PC-9 (cell line): ENCODE measurements around the gene VMO1. TPM values are rescaled to one million over a fixed set of nuclear protein-coding genes. Genes with fewer than 3 reads are reported as not detected.

Source experiments
- BruUV-seq: library from RNA; stranded (reverse); fragments of 400-500 nt; replicated peaks from 2 replicates; lab custom pipeline; 2021; lab: Mats Ljungman, UMichigan
- CTCF ChIA-PET: fragments of 300-600 bp; sonication (Branson Sonifier 250); formaldehyde crosslinking; loops from one replicate; lab custom pipeline; 2022; ENCODE audit warnings: antibody characterized with exemption; lab: Charles Lee
- POLR2A ChIA-PET: fragments of 300-600 bp; sonication (Branson Sonifier 250); formaldehyde crosslinking; loops from one replicate; lab custom pipeline; 2022; ENCODE audit warnings: antibody characterized with exemption; ENCODE audit not compliant: unreplicated experiment; lab: Charles Lee
- DNase-seq, 2 experiments: peaks; one replicate each; pipeline versions ENCODE4 v3.0.0 to v3.0.0-alpha.2; 2015 to 2022; ENCODE audit warnings: mixed read lengths in 1 of 2
- H2AFZ ChIP-seq: fragments of 200-600 bp; sonication (generic); 2 replicates; pipeline ENCODE4 v1.8.1; 2017; ENCODE audit warnings: antibody characterized with exemption
- H3F3A ChIP-seq: fragments of 200-600 bp; sonication (generic); 2 replicates; pipeline ENCODE4 v1.8.1; 2017; ENCODE audit warnings: antibody characterized with exemption, mild to moderate bottlenecking, low read depth; ENCODE audit not compliant: insufficient read depth
- H3K27ac ChIP-seq: fragments of 200-600 bp; sonication (generic); 2 replicates; pipeline ENCODE4 v1.6.1; 2016; ENCODE audit warnings: mixed run types
- H3K27me3 ChIP-seq: fragments of 200-600 bp; sonication (generic); 2 replicates; pipeline ENCODE4 v1.6.1; 2016; ENCODE audit warnings: low read depth, mixed run types; ENCODE audit not compliant: insufficient read depth
- H3K36me3 ChIP-seq: fragments of 200-600 bp; sonication (generic); 2 replicates; pipeline ENCODE4 v1.6.1; 2016; ENCODE audit warnings: low read depth, mixed run types
- H3K4me1 ChIP-seq: fragments of 200-600 bp; sonication (generic); replicated peaks from 2 replicates; pipeline ENCODE4 v1.6.1; 2016; ENCODE audit warnings: mixed run types; ENCODE audit not compliant: insufficient read depth
- H3K4me2 ChIP-seq: fragments of 200-600 bp; sonication (generic); 2 replicates; pipeline ENCODE4 v1.6.1; 2017; ENCODE audit warnings: mixed run types
- H3K4me3 ChIP-seq: fragments of 200-600 bp; sonication (generic); 2 replicates; pipeline ENCODE4 v1.6.1; 2016; ENCODE audit warnings: mixed run types
- H3K79me2 ChIP-seq: fragments of 200-600 bp; sonication (generic); 2 replicates; pipeline ENCODE4 v1.6.1; 2017; ENCODE audit warnings: low read depth, mixed run types
- H3K9me2 ChIP-seq: fragments of 200-600 bp; sonication (generic); 2 replicates; pipeline ENCODE4 v1.8.1; 2017; ENCODE audit warnings: mild to moderate bottlenecking; ENCODE audit not compliant: insufficient read depth
- H3K9me3 ChIP-seq: fragments of 200-600 bp; sonication (generic); 2 replicates; pipeline ENCODE4 v1.8.1; 2016; ENCODE audit warnings: low read depth; ENCODE audit not compliant: insufficient read depth
- H4K20me1 ChIP-seq: fragments of 200-600 bp; sonication (generic); 2 replicates; pipeline ENCODE4 v1.8.1; 2017; ENCODE audit not compliant: insufficient read depth
- EZH2 ChIP-seq: fragments of 200-600 bp; sonication (generic); IDR thresholded peaks from 2 replicates; pipeline ENCODE4 v1.8.0; 2017; ENCODE audit warnings: antibody characterized with exemption, low read depth
- intact Hi-C: fragments of 100-400 bp; cut with micrococcal nuclease; formaldehyde crosslinking; loops from one replicate; pipeline ENCODE4 v1.10.0; 2022; ENCODE audit not compliant: unreplicated experiment
- total RNA-seq: library from RNA; stranded (reverse); gene quantifications from 2 replicates; pipeline ENCODE4 v1.2.3, GENCODE V29; 2021
- TF ChIP-seq, protein P1 (sequence below): fragments of 200-600 bp; sonication (generic); conservative IDR thresholded peaks from 2 replicates; pipeline ENCODE4 v1.6.1; 2017; ENCODE audit warnings: mixed run types, antibody characterized with exemption, mild to moderate bottlenecking, moderate library complexity

Gene VMO1
- total RNA-seq, 1 experiment from 2014 or later, result 3.6 TPM

DNA sequence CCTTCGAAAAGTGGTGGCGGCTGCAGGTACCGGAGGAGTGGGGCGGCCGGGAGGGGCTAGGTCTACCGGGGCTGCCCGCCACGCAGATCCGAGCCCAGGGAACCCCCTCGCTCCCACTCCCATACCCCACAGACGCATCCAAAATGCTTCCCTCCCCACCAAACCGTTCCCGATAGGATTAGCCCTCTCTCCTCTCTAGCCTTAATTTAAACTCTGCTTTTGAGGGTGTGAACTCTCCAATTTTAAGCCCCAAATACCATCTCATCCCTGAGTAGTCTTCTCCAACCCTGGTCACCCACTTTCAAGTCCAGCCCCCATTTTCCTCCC lies 46.2 kb downstream of the VMO1 start:
- Histone ChIP-seq H3K4me1 (peaks cover 12% of the 10 kb centered on the region; the same call in 1 of the 2 replicates), H2AFZ (peak overlapping the region; percentile 96; the same call in 1 of the 2 replicates), H3K27ac (no peak overlapping the region), H3K79me2 (no peaks in the 10 kb centered on the region), H3F3A (peaks cover 8% of the 10 kb centered on the region), H3K27me3 (0 out of 2 replicates have a peak, but pooled peaks cover 6% of the 10 kb centered on the region), H3K36me3 (no peaks in the 10 kb centered on the region), H4K20me1 (no peaks in the 10 kb centered on the region), H3K4me3 (peak overlapping the region; percentile 95; the same call in 1 of the 2 replicates), H3K9me3 (no peaks in the 10 kb centered on the region), H3K4me2 (peak overlapping the region; percentile 87), H3K9me2 (no peaks in the 10 kb centered on the region)
- no TSS peak for BruUV-seq
- no peak for DNase-seq
- ChIA-PET CTCF (no interaction called here), POLR2A (no interaction called here)
- intact Hi-C loops, result no loop called here
- TF ChIP-seq EZH2, result no peak
- TF ChIP-seq, protein P1, sequence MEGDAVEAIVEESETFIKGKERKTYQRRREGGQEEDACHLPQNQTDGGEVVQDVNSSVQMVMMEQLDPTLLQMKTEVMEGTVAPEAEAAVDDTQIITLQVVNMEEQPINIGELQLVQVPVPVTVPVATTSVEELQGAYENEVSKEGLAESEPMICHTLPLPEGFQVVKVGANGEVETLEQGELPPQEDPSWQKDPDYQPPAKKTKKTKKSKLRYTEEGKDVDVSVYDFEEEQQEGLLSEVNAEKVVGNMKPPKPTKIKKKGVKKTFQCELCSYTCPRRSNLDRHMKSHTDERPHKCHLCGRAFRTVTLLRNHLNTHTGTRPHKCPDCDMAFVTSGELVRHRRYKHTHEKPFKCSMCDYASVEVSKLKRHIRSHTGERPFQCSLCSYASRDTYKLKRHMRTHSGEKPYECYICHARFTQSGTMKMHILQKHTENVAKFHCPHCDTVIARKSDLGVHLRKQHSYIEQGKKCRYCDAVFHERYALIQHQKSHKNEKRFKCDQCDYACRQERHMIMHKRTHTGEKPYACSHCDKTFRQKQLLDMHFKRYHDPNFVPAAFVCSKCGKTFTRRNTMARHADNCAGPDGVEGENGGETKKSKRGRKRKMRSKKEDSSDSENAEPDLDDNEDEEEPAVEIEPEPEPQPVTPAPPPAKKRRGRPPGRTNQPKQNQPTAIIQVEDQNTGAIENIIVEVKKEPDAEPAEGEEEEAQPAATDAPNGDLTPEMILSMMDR, result no peak

DNA sequence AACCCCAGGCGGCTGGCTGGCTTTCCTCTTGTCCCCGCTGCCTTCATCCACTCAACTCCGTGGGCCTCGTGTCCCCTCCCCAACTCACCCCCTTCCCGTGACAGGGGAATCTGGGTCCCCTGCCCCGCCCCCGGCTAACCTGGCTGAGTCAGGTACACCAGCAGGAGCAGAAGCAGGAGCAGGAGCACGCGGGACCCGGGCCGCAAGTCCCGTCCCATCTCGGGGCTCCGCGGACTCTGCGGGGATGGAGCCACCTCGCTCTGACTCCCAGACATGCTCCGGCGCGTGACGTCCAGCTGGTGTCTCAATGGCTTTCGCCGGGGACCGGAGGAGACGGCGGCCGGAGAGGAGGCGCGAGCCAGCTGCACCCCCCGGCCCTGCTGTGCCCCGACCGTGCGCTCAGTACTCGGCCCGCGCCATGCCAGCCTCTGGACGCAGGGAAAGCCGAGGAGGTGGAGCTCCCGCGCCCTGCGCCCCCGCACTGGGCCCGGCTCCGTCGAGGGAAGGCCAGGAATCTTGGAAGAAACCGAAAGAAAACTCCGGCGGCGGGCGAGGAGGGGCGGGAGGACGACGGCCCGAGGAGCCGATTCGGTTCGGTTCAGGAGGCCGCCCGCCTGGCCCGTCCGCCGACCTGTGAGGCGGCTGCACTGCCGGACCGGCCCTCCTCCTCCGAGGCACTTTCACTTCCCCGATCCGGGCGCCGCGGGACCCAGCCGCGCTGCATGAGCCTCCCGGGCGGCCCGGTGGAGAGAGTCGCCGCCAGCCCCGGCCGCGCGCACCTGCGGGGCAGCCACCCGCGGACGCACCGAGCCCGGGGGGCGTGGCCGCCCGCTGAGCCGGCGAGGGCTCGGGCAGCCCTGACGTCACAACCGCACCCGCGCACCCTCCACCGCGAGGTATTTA lies 46.8 kb downstream of the VMO1 start, which contains the start of the genes CXCL16 and ZMYND15:
TSS of gene CXCL16 (minus strand) at position 807 of the 903 bp plus-strand sequence. CDS start at position 218, 589 bp downstream.
TSS of gene ZMYND15 (plus strand) at position 712 of the 903 bp plus-strand sequence. CDS start 716 bp downstream, outside the sequence.
- TSS peak; percentile 34 for BruUV-seq
- H3K9me3 ChIP-seq, result no peaks in the 10 kb centered on the region
- intact Hi-C loops, result loop anchor here (2.0 kb wide), 1 partner anchor 29 kb away; the partner anchor contains the start of gene ARRB2
- H3K4me3 ChIP-seq, result peak within 1 kb of the TSS; percentile 95
- no peaks in the 10 kb centered on the region for H4K20me1 ChIP-seq
- CTCF ChIA-PET, result interaction anchor here (0.6 to 1.4 kb wide), 3 partner anchors 29 to 290 kb away, joined by 3 to 5 read pairs (median 5); partner anchors contain the start of gene ARRB2
- no peak for TF ChIP-seq EZH2
- TF ChIP-seq, protein P1, result 0 out of 2 replicates have a peak, but pooled peaks have one; percentile 3
- 0 out of 2 replicates have a peak, but pooled peaks cover 6% of the 10 kb centered on the region for H3K27me3 ChIP-seq
- H3K79me2 ChIP-seq, result no peaks in the 10 kb centered on the region
- H3K27ac ChIP-seq, result peak within 1 kb of the TSS; percentile 75
- no peaks in the 10 kb centered on the region for H3K36me3 ChIP-seq
- POLR2A ChIA-PET, result interaction anchor here (0.6 kb wide), 1 partner anchor 35 kb away, joined by 5 read pairs; the partner anchor contains the start of gene PELP1
- peaks cover 12% of the 10 kb centered on the region; the same call in 1 of the 2 replicates for H3K4me1 ChIP-seq
- H3K9me2 ChIP-seq, result no peaks in the 10 kb centered on the region
- peak within 1 kb of the TSS; percentile 87 for H3K4me2 ChIP-seq
- DNase-seq, result peak in 1 of 2 experiments; percentile 75
- H2AFZ ChIP-seq, result peak within 1 kb of the TSS; percentile 96
- peaks cover 8% of the 10 kb centered on the region for H3F3A ChIP-seq
